Liver (tissue), 9 donors: Measurements from ENCODE around the gene DSCAM. TPM values are rescaled to one million over a fixed set of nuclear protein-coding genes. Genes with fewer than 3 reads are reported as not detected.

Source experiments
- DNase-seq: peaks from one replicate; pipeline ENCODE4 v3.0.0-alpha.2; 2017; ENCODE audit warnings: low spot score
- H3K27ac ChIP-seq, 2 donors: one replicate each; pipeline ENCODE4 v1.7.0; 2013; ENCODE audit warnings: inconsistent platforms in 2 of 2, low read length in 2 of 2, control low read depth in 1 of 2, low read depth in 1 of 2, mild to moderate bottlenecking in 1 of 2
- H3K27me3 ChIP-seq, 4 donors: one replicate each; pipeline versions ENCODE4 v1.6.1 to v1.7.0; 2013; ENCODE audit warnings: low read length in 3 of 4, inconsistent platforms in 1 of 4, mild to moderate bottlenecking in 1 of 4, moderate library complexity in 1 of 4; ENCODE audit not compliant: control insufficient read depth in 4 of 4, insufficient read depth in 4 of 4
- H3K36me3 ChIP-seq, 4 donors: one replicate each; pipeline versions ENCODE4 v1.6.1 to v1.7.0; 2013; ENCODE audit warnings: low read length in 3 of 4, mild to moderate bottlenecking in 3 of 4, low read depth in 1 of 4, moderate library complexity in 1 of 4; ENCODE audit not compliant: control insufficient read depth in 4 of 4, insufficient read depth in 3 of 4
- H3K4me1 ChIP-seq, 4 donors: one replicate each; pipeline versions ENCODE4 v1.6.1 to v1.7.0; 2013; ENCODE audit warnings: low read length in 3 of 4, mild to moderate bottlenecking in 3 of 4, moderate library complexity in 1 of 4; ENCODE audit not compliant: control insufficient read depth in 4 of 4, insufficient read depth in 4 of 4
- H3K4me3 ChIP-seq, 3 donors: one replicate each; pipeline versions ENCODE4 v1.6.1 to v1.7.0; 2013; ENCODE audit warnings: low read length in 3 of 3, control low read depth in 1 of 3, low read depth in 1 of 3, mild to moderate bottlenecking in 1 of 3
- H3K9ac ChIP-seq, 2 donors: one replicate each; pipeline ENCODE4 v1.7.0; 2013; ENCODE audit warnings: low read length in 2 of 2, mild to moderate bottlenecking in 2 of 2, moderate library complexity in 2 of 2, control low read depth in 1 of 2, low read depth in 1 of 2
- H3K9me3 ChIP-seq, 4 donors: one replicate each; pipeline versions ENCODE4 v1.6.1 to v1.7.0; 2013; ENCODE audit warnings: low read length in 3 of 4; ENCODE audit not compliant: control insufficient read depth in 4 of 4
- FOXA1 ChIP-seq: IDR thresholded peaks from 2 replicates; pipeline ENCODE4 v1.6.1; 2016; ENCODE audit warnings: antibody characterized with exemption
- FOXA2 ChIP-seq: IDR thresholded peaks from 2 replicates; pipeline ENCODE4 v1.6.1; 2016; ENCODE audit warnings: antibody characterized with exemption
- HNF4A ChIP-seq, 2 donors: conservative IDR thresholded peaks; 2 replicates each; pipeline ENCODE4 v1.6.1; 2016; ENCODE audit warnings: antibody characterized with exemption in 2 of 2, mild to moderate bottlenecking in 2 of 2
- MAX ChIP-seq: IDR thresholded peaks from 2 replicates; pipeline ENCODE4 v1.6.1; 2016; ENCODE audit warnings: antibody characterized with exemption
- NR2F2 ChIP-seq: IDR thresholded peaks from 2 replicates; pipeline ENCODE4 v1.6.1; 2016; ENCODE audit warnings: antibody characterized with exemption
- RAD21 ChIP-seq, 2 donors: IDR thresholded peaks; 2 replicates each; pipeline ENCODE4 v1.6.1; 2016; ENCODE audit warnings: antibody characterized with exemption in 2 of 2, mild to moderate bottlenecking in 2 of 2
- REST ChIP-seq: IDR thresholded peaks from 2 replicates; pipeline ENCODE4 v1.6.1; 2016; ENCODE audit warnings: antibody characterized with exemption, mild to moderate bottlenecking
- SP1 ChIP-seq: IDR thresholded peaks from 2 replicates; pipeline ENCODE4 v1.6.1; 2018; ENCODE audit warnings: antibody characterized with exemption, mild to moderate bottlenecking
- TAF1 ChIP-seq: conservative IDR thresholded peaks from 2 replicates; pipeline ENCODE4 v1.6.1; 2016; ENCODE audit warnings: antibody characterized with exemption, mild to moderate bottlenecking
- WGBS: extraction: QIAGEN DNeasy Blood & Tissue Kit; methylation state at CpG from one replicate; pipeline ENCODE4 v1.1.7; 2013; 5-methylcytosine and 5-hydroxymethylcytosine counted together
- polyA plus RNA-seq, 2 donors: library from polyadenylated mRNA; stranded (reverse) in 1 of 2; unstranded in 1 of 2; fragments of 200-250 nt in 1 of 2; fragments of >200 nt in 1 of 2; fragmentation: Nextera tagmentation in 1 of 2; extraction: Ambion mirVana in 1 of 2; gene quantifications; one replicate each; pipeline versions ENCODE4 v1.2.1 to v1.2.3, GENCODE V29; 2013 to 2015
- total RNA-seq, 2 donors: library from RNA; depleted of rRNA; stranded (reverse); fragments of >200 nt; gene quantifications; one replicate each; pipeline ENCODE4 v1.2.3, GENCODE V29; 2014
- TF ChIP-seq, protein P1 (sequence below): IDR thresholded peaks from 2 replicates; pipeline ENCODE4 v1.6.1; 2016; ENCODE audit warnings: antibody characterized with exemption
- TF ChIP-seq, protein P2 (sequence below): fragments of 150-350 bp; IDR thresholded peaks from 2 replicates; pipeline ENCODE4 v1.5.1; 2017; ENCODE audit warnings: improper control_type of control experiment, low read depth, low read length; ENCODE audit not compliant: missing input control
- TF ChIP-seq, protein P3 (sequence below): IDR thresholded peaks from 2 replicates; pipeline ENCODE4 v1.6.1; 2016; ENCODE audit warnings: antibody characterized with exemption
- donor health status: healthy.
- donor health status: healthy.
- donor health status: healthy.
- donor health status: healthy.
- donor health status: healthy.

DSCAM gene
- total and polyA plus RNA-seq, 4 donors, result 0.02 to 0.23 (median 0.10) TPM

DNA sequence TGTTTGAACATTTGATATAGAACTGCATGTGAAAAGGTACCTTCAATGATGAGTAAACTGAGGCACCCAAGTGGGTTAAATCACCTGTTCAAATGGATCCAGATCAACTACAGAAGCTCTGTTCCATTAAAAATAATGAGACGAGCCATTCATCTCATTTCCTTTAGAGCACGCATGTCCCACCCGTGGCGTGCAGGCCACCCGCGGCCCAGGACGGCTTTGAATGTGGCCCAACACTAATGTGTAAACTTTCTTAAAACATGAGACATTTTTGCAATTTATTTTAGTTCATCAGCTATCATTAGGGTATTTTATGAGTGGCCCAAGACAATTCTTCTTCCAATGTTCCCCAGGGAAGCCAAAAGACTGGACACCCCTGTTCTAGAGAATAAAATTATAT lies 381.6 kb downstream of the DSCAM start (continued):
- TF ChIP-seq REST, result no peak
- TF ChIP-seq FOXA1, result no peak
- TF ChIP-seq RAD21 (IDR thresholded peaks at IDR 0.05), result no peak
- TF ChIP-seq SP1, result no peak
- TF ChIP-seq NR2F2, result no peak
- no peak for TF ChIP-seq FOXA2
- no peak for TF ChIP-seq TAF1

- WGBS, result 86% methylated on average over 2 of the region's 2 CpGs
- Histone ChIP-seq H3K4me1 (no peaks in the 10 kb centered on the region), H3K27ac (no peak overlapping the region), H3K9ac (no peak overlapping the region), H3K36me3 (no peaks in the 10 kb centered on the region), H3K4me3 (no peak overlapping the region), H3K9me3 (no peaks in the 10 kb centered on the region), H3K27me3 (peaks cover 0 to 3% (median 0%) of the 10 kb centered on the region in 4 donors)
- TF ChIP-seq HNF4A (conservative IDR thresholded peaks at IDR 0.05), result no peak
- DNase-seq, result no peak
These were observed 383.8 kb downstream of the DSCAM start for GRCh38 chr21:40463176-40463575.

DNA sequence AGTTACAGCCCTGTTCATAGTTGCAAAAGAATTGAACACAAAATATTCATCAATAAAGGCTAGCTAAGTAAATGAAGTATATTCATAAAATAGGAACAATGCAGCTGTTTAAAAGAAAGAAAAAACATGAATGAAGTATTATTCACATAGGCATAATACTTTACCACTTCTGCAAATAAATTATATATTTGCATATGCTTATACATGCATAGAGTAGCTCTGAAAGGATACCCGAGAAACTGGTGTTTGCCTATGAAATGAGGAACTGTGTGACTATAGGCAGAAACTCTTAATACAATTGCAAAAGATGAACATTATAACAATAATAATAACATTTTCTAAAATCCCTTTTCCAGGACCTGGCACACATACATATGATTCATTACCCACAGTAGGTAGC lies 385.9 kb downstream of the DSCAM start:
- no peaks in the 10 kb centered on the region for H3K4me1 ChIP-seq
- H3K36me3 ChIP-seq, result no peaks in the 10 kb centered on the region
- peaks cover 0 to 5% (median 0%) of the 10 kb centered on the region in 4 donors for H3K27me3 ChIP-seq
- DNase-seq, result no peak
- no peak overlapping the region for H3K4me3 ChIP-seq
- no peak for TF ChIP-seq REST
- TF ChIP-seq, protein P1, sequence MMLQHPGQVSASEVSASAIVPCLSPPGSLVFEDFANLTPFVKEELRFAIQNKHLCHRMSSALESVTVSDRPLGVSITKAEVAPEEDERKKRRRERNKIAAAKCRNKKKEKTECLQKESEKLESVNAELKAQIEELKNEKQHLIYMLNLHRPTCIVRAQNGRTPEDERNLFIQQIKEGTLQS, result no peak
- no peak for TF ChIP-seq MAX
- TF ChIP-seq NR2F2, result no peak
- TF ChIP-seq, protein P2, sequence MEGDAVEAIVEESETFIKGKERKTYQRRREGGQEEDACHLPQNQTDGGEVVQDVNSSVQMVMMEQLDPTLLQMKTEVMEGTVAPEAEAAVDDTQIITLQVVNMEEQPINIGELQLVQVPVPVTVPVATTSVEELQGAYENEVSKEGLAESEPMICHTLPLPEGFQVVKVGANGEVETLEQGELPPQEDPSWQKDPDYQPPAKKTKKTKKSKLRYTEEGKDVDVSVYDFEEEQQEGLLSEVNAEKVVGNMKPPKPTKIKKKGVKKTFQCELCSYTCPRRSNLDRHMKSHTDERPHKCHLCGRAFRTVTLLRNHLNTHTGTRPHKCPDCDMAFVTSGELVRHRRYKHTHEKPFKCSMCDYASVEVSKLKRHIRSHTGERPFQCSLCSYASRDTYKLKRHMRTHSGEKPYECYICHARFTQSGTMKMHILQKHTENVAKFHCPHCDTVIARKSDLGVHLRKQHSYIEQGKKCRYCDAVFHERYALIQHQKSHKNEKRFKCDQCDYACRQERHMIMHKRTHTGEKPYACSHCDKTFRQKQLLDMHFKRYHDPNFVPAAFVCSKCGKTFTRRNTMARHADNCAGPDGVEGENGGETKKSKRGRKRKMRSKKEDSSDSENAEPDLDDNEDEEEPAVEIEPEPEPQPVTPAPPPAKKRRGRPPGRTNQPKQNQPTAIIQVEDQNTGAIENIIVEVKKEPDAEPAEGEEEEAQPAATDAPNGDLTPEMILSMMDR, result no peak
- no peak for TF ChIP-seq HNF4A (conservative IDR thresholded peaks at IDR 0.05)
- TF ChIP-seq, protein P3, sequence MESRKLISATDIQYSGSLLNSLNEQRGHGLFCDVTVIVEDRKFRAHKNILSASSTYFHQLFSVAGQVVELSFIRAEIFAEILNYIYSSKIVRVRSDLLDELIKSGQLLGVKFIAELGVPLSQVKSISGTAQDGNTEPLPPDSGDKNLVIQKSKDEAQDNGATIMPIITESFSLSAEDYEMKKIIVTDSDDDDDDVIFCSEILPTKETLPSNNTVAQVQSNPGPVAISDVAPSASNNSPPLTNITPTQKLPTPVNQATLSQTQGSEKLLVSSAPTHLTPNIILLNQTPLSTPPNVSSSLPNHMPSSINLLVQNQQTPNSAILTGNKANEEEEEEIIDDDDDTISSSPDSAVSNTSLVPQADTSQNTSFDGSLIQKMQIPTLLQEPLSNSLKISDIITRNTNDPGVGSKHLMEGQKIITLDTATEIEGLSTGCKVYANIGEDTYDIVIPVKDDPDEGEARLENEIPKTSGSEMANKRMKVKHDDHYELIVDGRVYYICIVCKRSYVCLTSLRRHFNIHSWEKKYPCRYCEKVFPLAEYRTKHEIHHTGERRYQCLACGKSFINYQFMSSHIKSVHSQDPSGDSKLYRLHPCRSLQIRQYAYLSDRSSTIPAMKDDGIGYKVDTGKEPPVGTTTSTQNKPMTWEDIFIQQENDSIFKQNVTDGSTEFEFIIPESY, result no peak
- TF ChIP-seq TAF1, result no peak
- H3K9me3 ChIP-seq, result no peaks in the 10 kb centered on the region
- H3K27ac ChIP-seq, result no peak overlapping the region
- 55% methylated on average over 1 of the region's 1 CpG for WGBS
- H3K9ac ChIP-seq, result no peak overlapping the region
